ENCODE data around the gene TNN.

Gene TNN

GRCh38 chr1:175178456-175178855 is 110.8 kb downstream of the TNN start:
- no peak for DNase-seq

DNA sequence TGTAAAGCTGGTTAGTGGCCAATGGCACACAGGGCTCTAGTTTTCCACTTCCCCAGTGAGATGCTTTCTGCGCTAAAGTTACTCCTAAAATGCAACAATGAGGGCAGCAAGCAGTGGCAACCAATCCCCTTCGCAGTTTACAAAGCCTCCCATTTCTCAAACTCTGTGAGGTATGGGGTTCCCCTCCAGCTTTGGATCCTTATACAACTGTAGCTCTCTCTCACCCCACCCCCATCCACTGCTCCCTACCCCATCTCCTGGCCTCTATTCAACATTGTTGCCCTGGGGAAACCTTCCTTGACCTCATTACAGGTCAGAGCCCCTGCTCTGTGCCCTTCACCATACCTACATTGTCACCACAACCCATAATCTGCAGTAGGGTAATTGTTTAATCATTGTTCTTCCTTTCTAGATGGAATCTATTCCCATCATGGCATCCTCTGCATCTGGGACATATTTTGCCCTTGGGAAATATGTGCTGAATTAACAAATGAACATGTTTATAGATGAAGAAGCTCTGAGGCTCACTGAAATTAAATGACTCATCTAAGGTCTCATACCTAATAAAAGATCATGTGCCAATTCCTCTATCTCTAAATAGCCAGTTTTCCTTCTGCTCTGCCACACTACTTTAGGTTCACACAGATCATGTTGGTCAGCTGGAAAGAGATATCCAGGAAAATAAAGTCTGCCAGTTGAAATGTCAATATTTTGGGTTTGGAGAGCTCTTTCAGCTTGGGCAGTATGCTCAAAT is 112.4 kb downstream of the TNN start:
- DNase-seq, result no peak

DNA sequence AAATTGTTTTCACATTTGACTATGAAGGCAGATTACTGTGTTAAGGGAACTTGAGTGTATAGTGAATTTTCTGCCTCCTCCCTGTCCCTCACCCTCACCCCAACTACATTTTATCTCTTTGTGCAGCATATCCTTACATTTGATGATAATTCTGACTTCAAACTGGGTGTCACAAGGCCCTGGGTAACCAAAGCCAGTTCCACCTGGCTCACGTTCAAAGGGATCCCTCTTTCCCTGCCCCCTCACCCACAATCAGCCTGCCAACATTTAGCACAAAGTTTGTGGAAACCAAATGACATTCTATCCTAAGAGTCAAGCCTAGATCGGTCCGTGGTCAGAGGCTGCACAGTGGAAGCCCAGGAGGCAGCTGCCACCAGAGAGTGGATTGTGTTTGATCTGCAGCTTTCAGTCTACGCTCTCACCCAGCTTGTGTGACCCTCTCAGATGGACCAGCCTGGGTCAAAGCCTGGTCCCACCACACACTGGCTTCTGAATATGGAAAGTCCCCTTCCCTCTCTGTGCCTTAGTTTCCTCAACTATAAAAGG is 114.6 kb downstream of the TNN start:
- no peak for DNase-seq

- DNase-seq, result no peak
These were observed 116.0 kb downstream of the TNN start for GRCh38 chr1:175183586-175183985.

- DNase-seq, result no peak
These were observed 118.3 kb downstream of the TNN start for GRCh38 chr1:175185903-175186302.

DNA sequence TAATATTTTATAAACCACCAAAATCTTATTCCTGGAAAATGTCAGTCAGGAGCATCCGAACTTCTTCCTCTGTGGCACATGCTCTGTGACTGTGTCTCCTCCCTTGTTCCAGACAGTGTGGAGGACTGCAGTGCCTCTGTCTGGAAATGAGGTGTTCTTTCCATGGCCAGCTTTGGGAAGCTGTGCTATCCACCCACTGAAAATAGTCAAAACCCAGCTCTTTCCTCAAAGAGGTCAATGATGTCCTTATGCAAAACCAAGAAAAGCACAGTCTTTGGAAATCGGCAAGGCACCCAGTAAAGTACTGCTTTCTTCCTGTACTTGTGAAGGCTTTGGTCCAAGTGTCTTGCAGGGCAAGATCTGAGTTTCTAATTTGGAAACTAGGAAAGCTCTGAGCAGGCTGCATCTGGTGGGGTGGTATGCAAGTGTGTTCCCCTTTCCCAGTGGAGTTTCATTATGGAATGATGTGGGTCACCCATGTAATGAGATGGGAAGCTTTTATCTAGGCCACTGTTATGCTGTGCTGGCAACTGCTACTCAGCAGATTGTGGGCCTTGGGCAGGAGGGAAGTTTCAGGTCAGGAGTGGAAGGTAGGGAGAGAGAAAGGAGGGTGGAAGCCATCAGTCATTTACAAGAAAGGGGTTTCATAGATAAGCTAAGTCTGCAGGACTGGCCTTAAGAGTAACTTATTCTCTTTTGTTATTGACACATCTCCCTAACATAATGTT is 119.0 kb downstream of the TNN start:
- no peak for DNase-seq

DNA sequence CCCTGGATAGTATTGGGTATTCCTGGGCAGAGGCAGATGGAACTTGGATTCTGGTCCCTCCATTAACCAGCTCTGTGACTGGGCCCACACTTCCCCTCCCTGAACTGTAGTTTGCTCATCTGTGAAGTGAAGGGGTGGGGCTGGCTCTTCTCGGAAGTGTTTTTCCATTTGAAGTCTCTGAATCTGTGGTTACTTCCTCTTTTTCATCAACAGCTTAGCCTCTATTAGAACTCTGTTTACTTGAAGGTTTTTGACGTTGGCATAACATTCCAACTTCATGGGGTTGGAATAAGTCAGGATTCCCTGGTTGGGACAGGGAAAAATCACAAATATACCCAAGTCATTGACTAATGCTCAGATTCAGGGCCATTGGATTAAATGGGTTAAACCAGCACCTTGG is 121.3 kb downstream of the TNN start:
- DNase-seq, result peak; percentile 60 to 72

GRCh38 chr1:175191659-175192058 is 124.0 kb downstream of the TNN start:
- DNase-seq, result peak; percentile 25 to 34

- DNase-seq, result peak; percentile 59 to 64
These were observed 124.5 kb downstream of the TNN start for GRCh38 chr1:175192111-175192629.

- peak; percentile 73 to 79 for DNase-seq
These were observed 125.2 kb downstream of the TNN start, which contains the start of gene KIAA0040 for GRCh38 chr1:175192630-175193526. Gene KIAA0040 (minus strand): TSS chr1:175192776. CDS start chr1:175161013, 31,763 bp downstream.

GRCh38 chr1:175193527-175193910 is 125.9 kb downstream of the TNN start:
- no peak for DNase-seq

- DNase-seq, result no peak
These were observed 127.6 kb downstream of the TNN start for GRCh38 chr1:175195281-175195680.

- DNase-seq, result no peak
These were observed 128.2 kb downstream of the TNN start for GRCh38 chr1:175195798-175196197.

- DNase-seq, result no peak
These were observed 129.9 kb downstream of the TNN start for GRCh38 chr1:175197531-175197930.
